Mesendoderm (in vitro differentiated cells): ENCODE data around the gene SLC6A1. TPM values are rescaled to one million over a fixed set of nuclear protein-coding genes. Genes with fewer than 3 reads are reported as not detected.

Experiments used
- DNase-seq: peaks from one replicate; pipeline ENCODE4 v3.0.0; 2013
- H2AK5ac ChIP-seq: 2 replicates; pipeline ENCODE4 v1.6.1; 2013; ENCODE audit warnings: low read length, inconsistent platforms
- H2BK120ac ChIP-seq: 2 replicates; pipeline ENCODE4 v1.6.1; 2013; ENCODE audit warnings: low read depth, mild to moderate bottlenecking, low read length, moderate library complexity, mixed read lengths
- H2BK15ac ChIP-seq: replicated peaks from 2 replicates; pipeline ENCODE4 v1.6.1; 2013; ENCODE audit warnings: low read depth, mild to moderate bottlenecking, moderate library complexity
- H2BK5ac ChIP-seq: 2 replicates; pipeline ENCODE4 v1.6.1; 2013; ENCODE audit warnings: low read length, inconsistent platforms
- H3K18ac ChIP-seq: 2 replicates; pipeline ENCODE4 v1.6.1; 2013; ENCODE audit warnings: mild to moderate bottlenecking, low read length, mixed read lengths
- H3K23ac ChIP-seq: one replicate; pipeline ENCODE4 v1.6.1; 2013; ENCODE audit warnings: low read length
- H3K27ac ChIP-seq: 2 replicates; pipeline ENCODE4 v1.5.1; 2013; ENCODE audit warnings: low read depth, mild to moderate bottlenecking, inconsistent platforms, low read length, moderate library complexity
- H3K27me3 ChIP-seq: 2 replicates; pipeline ENCODE4 v1.6.1; 2013; ENCODE audit warnings: low read length, control low read depth, mild to moderate bottlenecking, inconsistent platforms; ENCODE audit not compliant: insufficient read depth, poor library complexity
- H3K36me3 ChIP-seq: 2 replicates; pipeline ENCODE4 v1.6.1; 2013; ENCODE audit warnings: low read length, inconsistent platforms; ENCODE audit not compliant: control insufficient read depth, insufficient read depth
- H3K4ac ChIP-seq: one replicate; pipeline ENCODE4 v1.6.1; 2013; ENCODE audit warnings: low read depth, mild to moderate bottlenecking, low read length, moderate library complexity
- H3K4me1 ChIP-seq: 2 replicates; pipeline ENCODE4 v1.6.1; 2013; ENCODE audit warnings: low read depth, low read length, inconsistent platforms; ENCODE audit not compliant: control insufficient read depth
- H3K4me2 ChIP-seq: 2 replicates; pipeline ENCODE4 v1.6.1; 2013; ENCODE audit warnings: low read length
- H3K4me3 ChIP-seq: 2 replicates; pipeline ENCODE4 v1.5.1; 2013; ENCODE audit warnings: mild to moderate bottlenecking, low read length
- H3K56ac ChIP-seq: one replicate; pipeline ENCODE4 v1.6.1; 2013; ENCODE audit warnings: low read length
- H3K79me1 ChIP-seq: 2 replicates; pipeline ENCODE4 v1.6.1; 2013; ENCODE audit warnings: low read length, inconsistent platforms
- H3K79me2 ChIP-seq: 2 replicates; pipeline ENCODE4 v1.6.1; 2013; ENCODE audit warnings: mild to moderate bottlenecking, low read length; ENCODE audit not compliant: control insufficient read depth, insufficient read depth
- H3K9ac ChIP-seq: 2 replicates; pipeline ENCODE4 v1.6.1; 2013; ENCODE audit warnings: low read length, inconsistent platforms
- H4K5ac ChIP-seq: one replicate; pipeline ENCODE4 v1.6.1; 2013; ENCODE audit warnings: low read length
- H4K8ac ChIP-seq: one replicate; pipeline ENCODE4 v1.6.1; 2013; ENCODE audit warnings: low read depth, mild to moderate bottlenecking, control low read depth, low read length, moderate library complexity
- WGBS: extraction: QIAGEN DNeasy Blood & Tissue Kit; methylation state at CpG from one replicate; pipeline ENCODE4 v1.1.7; 2013; ENCODE audit warnings: low lambda C conversion rate, missing lambda C conversion rate; ENCODE audit not compliant: insufficient coverage; ENCODE audit errors: extremely low coverage; 5-methylcytosine and 5-hydroxymethylcytosine counted together
- polyA plus RNA-seq, 2 experiments: library from polyadenylated mRNA; stranded (reverse); fragments of 200-250 nt; gene quantifications; one replicate each; pipeline ENCODE4 v1.2.3, GENCODE V29; 2013

Gene SLC6A1
- 0.86 TPM for polyA plus RNA-seq (2013, experiment 1 of 2)
- 0.70 TPM for polyA plus RNA-seq (2013, experiment 2 of 2)

DNA sequence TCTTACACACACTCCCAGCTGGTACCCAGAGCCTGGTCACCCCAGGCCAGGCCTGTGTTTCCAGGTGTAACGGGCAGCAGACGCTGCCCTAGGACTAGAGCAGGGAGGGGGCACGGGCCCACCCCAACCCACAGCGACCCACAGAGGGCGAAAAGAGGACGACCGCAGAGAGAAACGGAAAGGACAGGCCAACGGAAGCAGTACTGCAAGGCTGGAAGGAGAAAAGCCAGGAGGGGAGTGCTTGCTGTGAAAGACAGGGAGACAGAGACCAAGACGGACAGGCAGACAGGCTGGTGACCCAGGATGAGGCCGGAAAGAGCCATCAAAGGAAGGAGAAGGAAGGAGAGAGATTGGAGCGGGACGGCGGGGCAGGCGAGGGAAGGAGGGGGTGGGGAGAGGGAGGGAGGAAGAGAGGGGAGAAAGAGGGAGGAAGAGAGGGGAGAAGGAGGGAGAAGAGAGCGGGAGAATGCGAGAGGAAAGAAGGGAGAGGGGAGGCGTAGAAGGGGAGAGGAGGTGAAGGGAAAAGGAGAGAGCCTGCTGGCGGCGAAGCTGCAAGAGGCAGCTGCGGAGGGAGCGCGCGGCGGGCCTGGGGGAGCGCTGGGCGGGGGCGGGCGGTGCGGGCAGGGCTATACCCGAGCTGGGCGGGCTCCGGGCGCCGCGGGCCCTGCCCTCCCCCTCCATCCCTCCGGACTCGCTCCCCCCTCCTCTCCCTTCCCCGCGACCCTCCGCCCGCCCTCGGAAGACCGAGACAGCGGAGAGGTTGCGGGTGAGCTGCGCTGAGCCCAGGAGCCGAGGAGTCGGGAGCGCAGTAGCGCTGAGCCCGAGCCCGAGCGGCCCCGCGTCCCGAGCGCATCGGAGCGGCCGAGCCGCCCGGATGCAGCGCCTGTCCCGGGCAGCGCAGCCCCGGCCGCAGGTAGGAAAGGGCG is at the start of gene SLC6A1:
Gene SLC6A1 (plus strand): TSS at position 732 of the 926 bp plus-strand sequence. CDS start 24,464 bp downstream, outside the sequence.
- peak; percentile 93 for DNase-seq
- H3K56ac ChIP-seq: peak within 1 kb of the TSS; percentile 91
- no peak within 1 kb of the TSS for H3K27ac ChIP-seq
- H3K9ac ChIP-seq: peak within 1 kb of the TSS; percentile 74
- no peak within 1 kb of the TSS for H2AK5ac ChIP-seq
- no peaks in the 10 kb centered on the region for H3K79me1 ChIP-seq
- H2BK15ac ChIP-seq: no peak within 1 kb of the TSS
- H3K27me3 ChIP-seq: peaks cover 24% of the 10 kb centered on the region
- peaks cover 7% of the 10 kb centered on the region for H3K4me1 ChIP-seq
- no peak within 1 kb of the TSS for H3K4ac ChIP-seq
- no peak within 1 kb of the TSS for H4K5ac ChIP-seq
- H3K36me3 ChIP-seq: no peaks in the 10 kb centered on the region
- no peak within 1 kb of the TSS for H3K18ac ChIP-seq
- H3K4me3 ChIP-seq: peak within 1 kb of the TSS; percentile 76
- no CpG with 5 or more reads among the region's 69 CpGs for WGBS
- H4K8ac ChIP-seq: no peak within 1 kb of the TSS
- no peaks in the 10 kb centered on the region for H3K79me2 ChIP-seq
- no peak within 1 kb of the TSS for H2BK120ac ChIP-seq
- peak within 1 kb of the TSS; percentile 45 for H3K23ac ChIP-seq
- peak within 1 kb of the TSS; percentile 73 for H3K4me2 ChIP-seq
- H2BK5ac ChIP-seq: no peak within 1 kb of the TSS

DNA sequence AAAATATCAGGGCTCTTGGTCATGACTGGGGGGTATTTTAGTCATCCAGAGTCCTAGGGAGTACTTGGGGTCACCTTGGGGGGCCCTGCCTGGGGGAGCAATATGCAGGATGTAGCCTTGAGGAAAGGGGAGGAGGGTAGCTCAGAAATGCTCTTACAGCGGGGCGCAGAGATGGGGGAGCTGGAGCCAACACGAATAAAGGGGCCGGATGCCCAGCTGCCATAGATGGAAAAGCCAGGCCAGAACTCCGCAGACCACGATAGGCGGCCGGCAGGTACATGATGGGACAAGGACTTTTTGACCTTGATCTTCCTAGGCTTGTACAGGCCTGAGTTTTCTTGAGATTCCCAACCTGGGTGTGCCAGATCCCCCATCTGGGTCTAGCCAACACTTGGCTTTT is 47.7 kb upstream of the SLC6A1 start:
- no peaks in the 10 kb centered on the region for H3K36me3 ChIP-seq
- no peak overlapping the region for H4K8ac ChIP-seq
- H3K79me1 ChIP-seq: no peaks in the 10 kb centered on the region
- no peaks in the 10 kb centered on the region for H3K27me3 ChIP-seq
- no peak overlapping the region for H2BK120ac ChIP-seq
- no peak overlapping the region for H3K23ac ChIP-seq
- no peak overlapping the region for H3K18ac ChIP-seq
- no peak overlapping the region for H2BK15ac ChIP-seq
- no peak overlapping the region for H3K4ac ChIP-seq
- H3K79me2 ChIP-seq: no peaks in the 10 kb centered on the region
- H3K4me1 ChIP-seq: no peaks in the 10 kb centered on the region
- DNase-seq: no peak
- H3K56ac ChIP-seq: no peak overlapping the region
- H3K27ac ChIP-seq: no peak overlapping the region
- no peak overlapping the region for H2AK5ac ChIP-seq
- H3K4me2 ChIP-seq: no peak overlapping the region
- no peak overlapping the region for H4K5ac ChIP-seq
- H3K4me3 ChIP-seq: no peak overlapping the region
- no peak overlapping the region for H3K9ac ChIP-seq
- no CpG with 5 or more reads among the region's 8 CpGs for WGBS
- H2BK5ac ChIP-seq: no peak overlapping the region

DNA sequence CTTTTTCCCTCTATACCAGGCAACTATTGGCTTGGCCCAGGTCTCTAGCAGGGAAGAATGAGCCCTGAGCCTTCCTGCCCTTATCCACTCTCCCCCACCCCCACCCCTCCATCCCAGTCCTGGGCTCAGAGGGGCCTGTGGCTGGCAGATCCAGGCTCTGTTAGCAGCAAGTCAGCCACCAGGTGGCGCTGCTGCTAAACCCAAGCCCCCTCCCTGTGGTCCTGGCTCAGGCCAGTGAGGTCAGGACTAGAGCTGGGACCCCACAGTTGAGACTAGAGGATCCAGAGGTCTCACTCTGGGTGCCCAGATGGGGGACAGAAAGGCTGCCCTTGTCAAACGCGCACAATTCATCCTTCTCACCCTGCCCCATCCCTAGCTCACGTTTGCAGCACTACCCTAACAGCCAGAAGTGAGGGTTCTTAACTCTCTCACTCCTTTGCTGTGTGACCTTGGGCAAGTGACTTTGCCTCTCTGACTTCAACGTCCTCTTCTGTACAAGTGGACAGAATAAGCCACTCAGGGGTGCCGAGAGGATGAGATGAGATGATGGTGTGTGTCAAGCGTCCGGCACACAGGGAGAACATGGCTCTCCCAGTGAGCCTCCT is 46.8 kb upstream of the SLC6A1 start:
- Histone ChIP-seq H4K8ac (no peak overlapping the region), H3K4me2 (no peak overlapping the region), H3K23ac (no peak overlapping the region), H2BK15ac (no peak overlapping the region), H3K27ac (no peak overlapping the region), H3K27me3 (no peaks in the 10 kb centered on the region), H3K18ac (no peak overlapping the region), H3K4ac (no peak overlapping the region), H3K9ac (no peak overlapping the region), H3K79me1 (no peaks in the 10 kb centered on the region), H3K36me3 (no peaks in the 10 kb centered on the region), H3K4me1 (no peaks in the 10 kb centered on the region), H2AK5ac (no peak overlapping the region), H4K5ac (no peak overlapping the region), H3K79me2 (no peaks in the 10 kb centered on the region), H3K56ac (no peak overlapping the region), H3K4me3 (no peak overlapping the region), H2BK5ac (no peak overlapping the region), H2BK120ac (no peak overlapping the region)
- no CpG with 5 or more reads among the region's 8 CpGs for WGBS
- DNase-seq: peak; percentile 85

DNA sequence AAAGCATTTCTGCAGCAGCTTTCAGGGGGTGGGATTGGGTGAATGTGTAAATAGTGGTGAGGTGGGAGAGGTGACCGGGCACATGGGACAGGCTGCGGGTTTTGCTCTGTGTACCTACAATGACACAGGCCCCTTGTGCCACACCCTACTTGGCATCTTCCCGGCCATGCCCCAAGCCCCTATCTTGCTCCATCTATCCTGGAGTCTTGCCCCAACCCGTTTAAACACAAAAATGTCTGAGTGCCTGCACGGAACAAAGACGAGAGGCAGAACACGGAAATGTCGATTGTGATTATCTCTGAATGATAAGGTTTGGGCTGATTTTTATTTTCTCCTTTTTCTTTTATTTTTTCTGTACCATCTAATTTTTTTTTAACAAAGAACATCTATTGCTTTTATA is 46.0 kb upstream of the SLC6A1 start:
- Histone ChIP-seq H4K5ac (no peak overlapping the region), H3K9ac (no peak overlapping the region), H3K4me1 (no peaks in the 10 kb centered on the region), H2AK5ac (no peak overlapping the region), H2BK15ac (no peak overlapping the region), H3K79me2 (no peaks in the 10 kb centered on the region), H3K4me3 (no peak overlapping the region), H3K18ac (no peak overlapping the region), H3K56ac (no peak overlapping the region), H3K36me3 (no peaks in the 10 kb centered on the region), H4K8ac (no peak overlapping the region), H3K23ac (no peak overlapping the region), H3K4me2 (no peak overlapping the region), H2BK5ac (no peak overlapping the region), H2BK120ac (no peak overlapping the region), H3K27me3 (no peaks in the 10 kb centered on the region), H3K4ac (no peak overlapping the region), H3K27ac (no peak overlapping the region), H3K79me1 (no peaks in the 10 kb centered on the region)
- no CpG with 5 or more reads among the region's 8 CpGs for WGBS
- DNase-seq: no peak

DNA sequence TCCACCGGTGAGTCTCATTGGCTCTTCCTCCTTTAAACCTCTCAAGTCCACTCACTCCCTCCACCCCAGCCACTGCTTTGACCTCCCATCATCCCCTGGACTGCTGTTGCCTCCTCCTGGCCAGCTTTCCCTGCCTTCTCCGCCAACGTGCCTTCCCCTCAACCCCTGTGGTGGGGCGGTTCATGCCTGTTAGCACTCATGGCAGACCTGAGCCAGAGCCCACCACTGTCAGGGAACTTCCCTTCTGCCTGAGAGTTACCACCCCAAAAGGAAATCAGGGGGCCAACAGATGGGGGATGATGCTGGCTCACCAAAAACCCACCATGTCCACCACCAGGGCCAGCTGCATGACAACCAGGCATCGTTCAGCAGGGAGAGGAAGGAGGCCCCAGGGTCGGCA is 44.2 kb upstream of the SLC6A1 start:
- DNase-seq: no peak
- H2BK15ac ChIP-seq: no peak overlapping the region
- no peak overlapping the region for H2BK120ac ChIP-seq
- no peaks in the 10 kb centered on the region for H3K4me1 ChIP-seq
- H4K5ac ChIP-seq: no peak overlapping the region
- no peak overlapping the region for H2AK5ac ChIP-seq
- no peak overlapping the region for H3K27ac ChIP-seq
- no peak overlapping the region for H3K18ac ChIP-seq
- WGBS: no CpG with 5 or more reads among the region's 6 CpGs
- no peaks in the 10 kb centered on the region for H3K79me2 ChIP-seq
- no peak overlapping the region for H3K23ac ChIP-seq
- H3K4ac ChIP-seq: no peak overlapping the region
- no peak overlapping the region for H2BK5ac ChIP-seq
- H4K8ac ChIP-seq: no peak overlapping the region
- H3K4me3 ChIP-seq: no peak overlapping the region
- no peaks in the 10 kb centered on the region for H3K79me1 ChIP-seq
- no peaks in the 10 kb centered on the region for H3K27me3 ChIP-seq
- H3K4me2 ChIP-seq: no peak overlapping the region
- H3K56ac ChIP-seq: no peak overlapping the region
- no peak overlapping the region for H3K9ac ChIP-seq
- no peaks in the 10 kb centered on the region for H3K36me3 ChIP-seq
